Gastrocnemius medialis (tissue), 4 donors: Measurements from ENCODE around the gene HMHB1.

Experiments used
- POLR2A ChIP-seq, 2 donors: fragments of 450-650 bp; IDR thresholded peaks; one replicate each; pipeline ENCODE4 v1.6.1; 2017; ENCODE audit warnings: antibody characterized with exemption in 2 of 2, mild to moderate bottlenecking in 2 of 2, moderate library complexity in 2 of 2
- TF ChIP-seq, protein P1 (sequence below), 5 experiments: fragments of 450-650 bp in 3 of 5; fragments of 200-600 bp in 2 of 5; sonication (generic) in 2 of 5; IDR thresholded peaks in 4 of 5; conservative IDR thresholded peaks in 1 of 5; 1 replicate in 4 of 5; 2 replicates in 1 of 5; pipeline ENCODE4 v1.5.1; 2016 to 2019; ENCODE audit warnings: antibody characterized with exemption in 5 of 5, mild to moderate bottlenecking in 3 of 5, moderate library complexity in 3 of 5

DNA sequence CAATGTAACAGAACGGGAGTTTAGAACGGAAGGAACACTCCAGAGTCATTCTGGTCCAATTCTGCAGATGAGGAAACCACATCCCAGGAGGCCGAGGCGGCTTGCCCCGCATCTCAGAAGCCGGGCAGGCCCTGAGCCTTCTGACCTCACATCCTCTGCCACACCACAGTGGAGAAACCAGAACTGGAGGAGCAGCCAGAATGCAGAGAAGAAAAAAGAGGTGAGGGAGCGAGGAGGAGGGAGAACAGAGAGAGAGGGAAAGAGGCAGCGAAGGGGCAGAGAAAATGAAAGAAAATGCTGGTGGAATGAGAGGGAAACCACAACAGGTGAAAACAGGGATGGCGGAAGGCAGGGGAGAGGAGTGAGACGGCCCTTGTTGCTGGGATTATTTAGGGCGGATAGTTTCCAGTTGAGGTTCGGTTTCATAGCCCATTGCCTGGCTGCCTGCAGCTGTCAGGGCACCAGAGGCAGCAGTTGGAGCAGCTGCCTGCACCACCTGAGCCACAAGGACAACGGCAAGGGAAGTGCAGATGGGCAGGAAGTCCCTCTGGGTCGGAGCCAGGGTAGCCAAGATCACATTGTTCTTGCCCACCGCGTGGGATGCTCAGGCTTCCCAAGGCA, at the start of gene HMHB1:
- TF ChIP-seq, protein P1, sequence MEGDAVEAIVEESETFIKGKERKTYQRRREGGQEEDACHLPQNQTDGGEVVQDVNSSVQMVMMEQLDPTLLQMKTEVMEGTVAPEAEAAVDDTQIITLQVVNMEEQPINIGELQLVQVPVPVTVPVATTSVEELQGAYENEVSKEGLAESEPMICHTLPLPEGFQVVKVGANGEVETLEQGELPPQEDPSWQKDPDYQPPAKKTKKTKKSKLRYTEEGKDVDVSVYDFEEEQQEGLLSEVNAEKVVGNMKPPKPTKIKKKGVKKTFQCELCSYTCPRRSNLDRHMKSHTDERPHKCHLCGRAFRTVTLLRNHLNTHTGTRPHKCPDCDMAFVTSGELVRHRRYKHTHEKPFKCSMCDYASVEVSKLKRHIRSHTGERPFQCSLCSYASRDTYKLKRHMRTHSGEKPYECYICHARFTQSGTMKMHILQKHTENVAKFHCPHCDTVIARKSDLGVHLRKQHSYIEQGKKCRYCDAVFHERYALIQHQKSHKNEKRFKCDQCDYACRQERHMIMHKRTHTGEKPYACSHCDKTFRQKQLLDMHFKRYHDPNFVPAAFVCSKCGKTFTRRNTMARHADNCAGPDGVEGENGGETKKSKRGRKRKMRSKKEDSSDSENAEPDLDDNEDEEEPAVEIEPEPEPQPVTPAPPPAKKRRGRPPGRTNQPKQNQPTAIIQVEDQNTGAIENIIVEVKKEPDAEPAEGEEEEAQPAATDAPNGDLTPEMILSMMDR (IDR thresholded peaks at IDR 0.05 in 4 of 5, conservative IDR thresholded peaks at IDR 0.05 in 1 of 5) = no peak
- no peak for TF ChIP-seq POLR2A (IDR thresholded peaks at IDR 0.05)
